HG03378 (cell line): ENCODE measurements around the gene CELA3B.
"Not testable (repeated sequence)": the region's sequence is repeated elsewhere in the genome, so short reads cannot be mapped to it uniquely, and the experiment has no call there.

ENCODE experiments used
- ATAC-seq: cut with Tn5 transposase; IDR thresholded peaks from one replicate; pipeline ENCODE4 v1.9.1; 2021; ENCODE audit warnings: mild to moderate bottlenecking, moderate library complexity; ENCODE audit not compliant: unreplicated experiment

CELA3B gene

GRCh38 chr1:21942959-21943640, 33.7 kb upstream of the CELA3B start:
- not testable (repeated sequence) for ATAC-seq

GRCh38 chr1:21944733-21945073, 32.1 kb upstream of the CELA3B start:
- ATAC-seq: no peak

- no peak for ATAC-seq
These were observed 29.8 kb upstream of the CELA3B start for GRCh38 chr1:21946836-21947587.

GRCh38 chr1:21950734-21951133, 26.1 kb upstream of the CELA3B start:
- ATAC-seq: no peak

- ATAC-seq: no peak
These were observed 25.5 kb upstream of the CELA3B start for GRCh38 chr1:21951226-21951870.

GRCh38 chr1:21952786-21953520, 23.9 kb upstream of the CELA3B start:
- ATAC-seq: no peak

GRCh38 chr1:21955058-21955457, 21.8 kb upstream of the CELA3B start:
- ATAC-seq: no peak

GRCh38 chr1:21955501-21956281, 21.1 kb upstream of the CELA3B start:
- no peak for ATAC-seq

GRCh38 chr1:21956720-21957552, 19.9 kb upstream of the CELA3B start:
- ATAC-seq: no peak

GRCh38 chr1:21961337-21961736, 15.5 kb upstream of the CELA3B start:
- no peak for ATAC-seq

GRCh38 chr1:21961799-21962198, 15.0 kb upstream of the CELA3B start:
- no peak for ATAC-seq

GRCh38 chr1:21963477-21964217, 13.2 kb upstream of the CELA3B start:
- ATAC-seq: no peak

GRCh38 chr1:21966247-21967000, 10.4 kb upstream of the CELA3B start:
- ATAC-seq: no peak

- not testable (repeated sequence) for ATAC-seq
These were observed 9.6 kb upstream of the CELA3B start for GRCh38 chr1:21967216-21967615.

- ATAC-seq: not testable (repeated sequence)
These were observed 7.8 kb upstream of the CELA3B start for GRCh38 chr1:21969066-21969465.

- not testable (repeated sequence) for ATAC-seq
These were observed 6.3 kb upstream of the CELA3B start for GRCh38 chr1:21970523-21970922.

- not testable (repeated sequence) for ATAC-seq
These were observed 3.8 kb upstream of the CELA3B start for GRCh38 chr1:21972973-21973441.

GRCh38 chr1:21973948-21974347, 2.9 kb upstream of the CELA3B start:
- ATAC-seq: not testable (repeated sequence)
